DOHH2 (cell line): ENCODE measurements around the gene TMEM176A.

ENCODE experiments used
- H3F3A ChIP-seq: fragments of 200-600 bp; sonication (generic), shearing (Covaris generic); 2 replicates; pipeline ENCODE4 v1.6.0; 2016; ENCODE audit warnings: antibody characterized with exemption, mild to moderate bottlenecking; ENCODE audit not compliant: control insufficient read depth, insufficient read depth
- H3K27ac ChIP-seq: fragments of 200-600 bp; sonication (generic); 2 replicates; pipeline ENCODE4 v1.5.1; 2014; ENCODE audit warnings: low read depth, mild to moderate bottlenecking, low read length, moderate library complexity
- H3K27me3 ChIP-seq: fragments of 200-600 bp; sonication (generic); 2 replicates; pipeline ENCODE4 v1.6.1; 2014; ENCODE audit warnings: mild to moderate bottlenecking, low read length, mixed read lengths; ENCODE audit not compliant: control insufficient read depth
- H3K36me3 ChIP-seq: fragments of 200-600 bp; sonication (generic); 2 replicates; pipeline ENCODE4 v1.6.1; 2014; ENCODE audit warnings: mild to moderate bottlenecking, low read length, moderate library complexity, mixed read lengths; ENCODE audit not compliant: control insufficient read depth
- H3K4me1 ChIP-seq: fragments of 200-600 bp; sonication (generic); 2 replicates; pipeline ENCODE4 v1.6.1; 2014; ENCODE audit warnings: mild to moderate bottlenecking, low read length, mixed read lengths; ENCODE audit not compliant: control insufficient read depth
- H3K4me2 ChIP-seq: fragments of 200-600 bp; sonication (generic); 2 replicates; pipeline ENCODE4 v1.6.0; 2014; ENCODE audit warnings: mild to moderate bottlenecking, low read length, moderate library complexity
- H3K4me3 ChIP-seq: fragments of 200-600 bp; sonication (generic); 2 replicates; pipeline ENCODE4 v1.5.1; 2014; ENCODE audit warnings: mild to moderate bottlenecking, low read length, mixed read lengths
- H3K79me2 ChIP-seq: fragments of 200-600 bp; sonication (generic); 2 replicates; pipeline ENCODE4 v1.6.1; 2014; ENCODE audit warnings: mild to moderate bottlenecking, low read length, mixed read lengths; ENCODE audit not compliant: control insufficient read depth
- H3K9me2 ChIP-seq: fragments of 200-600 bp; sonication (generic); replicated peaks from 2 replicates; pipeline ENCODE4 v1.6.1; 2014; ENCODE audit warnings: mild to moderate bottlenecking, low read length, mixed read lengths; ENCODE audit not compliant: control insufficient read depth
- H3K9me3 ChIP-seq: fragments of 200-600 bp; sonication (generic); 2 replicates; pipeline ENCODE4 v1.6.1; 2014; ENCODE audit warnings: antibody characterized with exemption, low read length, mixed read lengths; ENCODE audit not compliant: control insufficient read depth, insufficient read depth
- H4K20me1 ChIP-seq: fragments of 200-600 bp; sonication (generic); 2 replicates; pipeline ENCODE4 v1.6.0; 2014; ENCODE audit warnings: low read depth, mild to moderate bottlenecking, antibody characterized with exemption, low read length, moderate library complexity; ENCODE audit not compliant: control insufficient read depth, insufficient read depth
- EZH2phosphoT487 ChIP-seq: fragments of 200-600 bp; sonication (generic); IDR thresholded peaks from 2 replicates; pipeline ENCODE4 v1.6.1; 2017; ENCODE audit warnings: borderline replicate concordance, mild to moderate bottlenecking, antibody characterized with exemption, low read length, moderate library complexity, mixed read lengths
- TF ChIP-seq, protein P1 (sequence below): fragments of 200-600 bp; sonication (generic); IDR thresholded peaks from one replicate; pipeline ENCODE4 v1.5.1; 2014; ENCODE audit warnings: antibody characterized with exemption, mild to moderate bottlenecking, low read depth, low read length; ENCODE audit not compliant: poor library complexity, severe bottlenecking

The TMEM176A gene

DNA sequence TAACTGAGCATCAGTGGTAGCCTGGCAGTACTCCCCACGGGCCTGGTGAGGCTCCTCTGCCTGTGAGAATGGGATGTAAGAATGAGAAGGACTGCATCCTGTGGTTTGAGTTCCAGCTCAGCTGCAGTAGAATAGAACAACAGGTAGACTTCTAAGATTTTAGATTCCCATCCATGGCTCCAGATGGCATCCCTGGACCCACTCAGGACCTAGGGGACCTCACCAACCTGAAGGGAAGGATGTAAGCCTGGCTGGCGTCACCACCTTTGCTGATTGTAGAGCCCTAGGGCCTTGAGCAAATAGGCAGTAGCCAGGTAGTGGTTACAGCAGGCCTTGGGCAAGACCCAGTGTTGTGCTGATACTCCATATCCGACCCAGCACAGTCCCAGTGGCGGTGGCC, 42.1 kb downstream of the TMEM176A start:
- H3K27ac ChIP-seq = no peak overlapping the region
- H3F3A ChIP-seq = no peaks in the 10 kb centered on the region
- H4K20me1 ChIP-seq = no peaks in the 10 kb centered on the region
- H3K9me2 ChIP-seq = no peaks in the 10 kb centered on the region
- H3K79me2 ChIP-seq = no peaks in the 10 kb centered on the region
- H3K36me3 ChIP-seq = no peaks in the 10 kb centered on the region
- no peaks in the 10 kb centered on the region for H3K9me3 ChIP-seq
- H3K4me3 ChIP-seq = no peak overlapping the region
- TF ChIP-seq, protein P1, sequence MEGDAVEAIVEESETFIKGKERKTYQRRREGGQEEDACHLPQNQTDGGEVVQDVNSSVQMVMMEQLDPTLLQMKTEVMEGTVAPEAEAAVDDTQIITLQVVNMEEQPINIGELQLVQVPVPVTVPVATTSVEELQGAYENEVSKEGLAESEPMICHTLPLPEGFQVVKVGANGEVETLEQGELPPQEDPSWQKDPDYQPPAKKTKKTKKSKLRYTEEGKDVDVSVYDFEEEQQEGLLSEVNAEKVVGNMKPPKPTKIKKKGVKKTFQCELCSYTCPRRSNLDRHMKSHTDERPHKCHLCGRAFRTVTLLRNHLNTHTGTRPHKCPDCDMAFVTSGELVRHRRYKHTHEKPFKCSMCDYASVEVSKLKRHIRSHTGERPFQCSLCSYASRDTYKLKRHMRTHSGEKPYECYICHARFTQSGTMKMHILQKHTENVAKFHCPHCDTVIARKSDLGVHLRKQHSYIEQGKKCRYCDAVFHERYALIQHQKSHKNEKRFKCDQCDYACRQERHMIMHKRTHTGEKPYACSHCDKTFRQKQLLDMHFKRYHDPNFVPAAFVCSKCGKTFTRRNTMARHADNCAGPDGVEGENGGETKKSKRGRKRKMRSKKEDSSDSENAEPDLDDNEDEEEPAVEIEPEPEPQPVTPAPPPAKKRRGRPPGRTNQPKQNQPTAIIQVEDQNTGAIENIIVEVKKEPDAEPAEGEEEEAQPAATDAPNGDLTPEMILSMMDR = no peak
- TF ChIP-seq EZH2phosphoT487 = no peak
- H3K27me3 ChIP-seq = peaks cover 6% of the 10 kb centered on the region; the same call in 1 of the 2 replicates
- H3K4me1 ChIP-seq = no peaks in the 10 kb centered on the region
- no peak overlapping the region for H3K4me2 ChIP-seq

DNA sequence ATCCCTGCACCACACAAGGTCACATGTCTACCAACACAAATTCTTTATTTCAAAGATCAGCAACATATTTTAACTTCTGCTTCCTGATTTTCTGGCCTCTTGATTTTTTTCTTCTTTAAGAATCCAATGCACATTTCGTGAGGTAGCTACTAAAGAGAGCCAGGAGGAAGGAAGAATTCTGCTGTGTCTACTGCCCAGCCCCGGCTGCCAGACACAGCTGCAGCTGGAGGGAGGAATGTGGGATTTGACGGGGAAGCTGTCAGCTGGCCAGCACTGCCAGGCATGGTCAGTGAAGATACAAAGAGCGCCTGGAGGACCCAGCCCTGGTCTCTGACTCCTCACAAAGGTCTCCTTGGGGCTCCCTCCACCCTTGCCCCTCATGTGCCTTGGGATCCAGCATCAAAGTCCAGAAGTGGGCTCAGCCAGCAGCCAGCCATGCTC, 44.9 kb downstream of the TMEM176A start:
- TF ChIP-seq, protein P1 = no peak
- no peak for TF ChIP-seq EZH2phosphoT487
- Histone ChIP-seq H3K36me3 (no peaks in the 10 kb centered on the region), H3F3A (no peaks in the 10 kb centered on the region), H3K27me3 (peaks cover 6% of the 10 kb centered on the region; the same call in 1 of the 2 replicates), H3K4me3 (no peak overlapping the region), H3K9me2 (no peaks in the 10 kb centered on the region), H3K79me2 (no peaks in the 10 kb centered on the region), H3K9me3 (no peaks in the 10 kb centered on the region), H3K4me2 (no peak overlapping the region), H3K4me1 (no peaks in the 10 kb centered on the region), H4K20me1 (no peaks in the 10 kb centered on the region), H3K27ac (no peak overlapping the region)

DNA sequence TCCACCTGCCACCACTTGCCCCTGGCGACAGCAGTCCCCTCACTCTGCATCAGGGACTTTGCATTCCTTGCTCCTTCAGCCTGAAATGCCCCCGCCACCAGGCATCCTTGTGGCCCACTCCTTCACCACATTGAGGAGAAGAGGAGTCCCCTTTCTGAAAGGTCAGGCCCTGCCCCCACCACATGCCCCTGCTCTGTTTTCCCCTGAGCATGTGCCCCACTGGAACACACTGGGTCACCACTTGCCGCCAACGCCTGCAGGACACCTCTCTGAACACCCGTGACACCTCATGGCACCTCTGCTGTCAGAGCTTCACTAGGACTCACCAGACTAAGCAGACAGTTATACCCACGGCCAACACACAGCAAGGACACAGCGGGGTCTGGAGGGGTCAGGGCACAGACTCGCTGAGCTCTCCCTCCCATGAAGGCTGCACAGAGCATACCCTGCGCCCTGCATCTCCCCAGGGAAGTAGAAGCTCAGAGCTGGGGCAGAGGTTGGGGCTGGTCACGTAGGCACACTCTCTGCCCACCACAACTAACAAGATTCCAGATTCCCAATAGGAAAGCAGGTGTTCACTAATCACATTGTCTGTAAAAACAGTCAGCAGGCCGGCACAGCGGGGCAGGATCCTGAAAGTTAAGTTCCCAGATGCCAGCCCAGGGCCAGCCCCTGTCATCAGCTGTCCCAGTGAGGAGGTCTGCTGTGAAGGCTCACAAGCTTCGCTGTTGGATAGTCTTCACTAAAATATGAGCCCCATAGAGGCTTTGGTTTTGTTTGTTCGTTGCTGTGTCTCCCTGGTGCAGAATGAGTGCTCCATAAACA, 45.9 kb downstream of the TMEM176A start:
- H3K9me3 ChIP-seq = no peaks in the 10 kb centered on the region
- H3K4me3 ChIP-seq = no peak overlapping the region
- no peaks in the 10 kb centered on the region for H3K36me3 ChIP-seq
- H3K27me3 ChIP-seq = peaks cover 6% of the 10 kb centered on the region; the same call in 1 of the 2 replicates
- H3K4me1 ChIP-seq = no peaks in the 10 kb centered on the region
- no peaks in the 10 kb centered on the region for H3F3A ChIP-seq
- H3K9me2 ChIP-seq = no peaks in the 10 kb centered on the region
- no peaks in the 10 kb centered on the region for H3K79me2 ChIP-seq
- H3K4me2 ChIP-seq = no peak overlapping the region
- H4K20me1 ChIP-seq = no peaks in the 10 kb centered on the region
- H3K27ac ChIP-seq = no peak overlapping the region
- TF ChIP-seq EZH2phosphoT487 = no peak
- TF ChIP-seq, protein P1 = no peak
